ENCODE measurements around the gene SERPINA9. TPM values are rescaled to one million over a fixed set of nuclear protein-coding genes. Genes with fewer than 3 reads are reported as not detected.

Gene SERPINA9
- polyA plus RNA-seq, 2 of the 4 experiments (the other 2 are of a cell fraction) = not detected

GRCh38 chr14:94501588-94502516, 25.9 kb upstream of the SERPINA9 start:
- CTCF ChIA-PET = interaction anchor here (0.6 to 1.3 kb wide), 2 partner anchors 15 to 916 kb away, joined by 3 read pairs; no protein-coding TSS in a partner anchor
- no peak for ATAC-seq

More at GRCh38 chr14:94501588-94502516, 25.9 kb upstream of the SERPINA9 start:
- DNase-seq (ENCODE audit: low read depth in 1 of 2, low spot score in 1 of 2) (no peak), FAIRE-seq (no peak)
- Histone ChIP-seq H3K4me3 (no peak overlapping the region), H3K27ac (no peak overlapping the region), H3K4me2 (no peak overlapping the region), H3K4me1 (no peaks in the 10 kb centered on the region), H3K9me3 (no peaks in the 10 kb centered on the region; the same call in 2 of the 3 replicates)
- POLR2A ChIA-PET = no interaction called here
- WGBS (ENCODE audit: missing lambda C conversion rate) = 47% methylated on average over 14 of the region's 16 CpGs
- no peak for TF ChIP-seq FOSB (CRISPR knock-in tag; IDR thresholded peaks at IDR 0.05)
- no peak for TF ChIP-seq ELK1 (IDR thresholded peaks at IDR 0.05; ENCODE audit: low read depth, low read length)
- TF ChIP-seq TFCP2L1 (CRISPR knock-in tag; IDR thresholded peaks at IDR 0.05) = no peak
- TF ChIP-seq MAX (IDR thresholded peaks at IDR 0.05) = no peak
- TF ChIP-seq SREBF2 (IDR thresholded peaks at IDR 0.05) = no peak
- TF ChIP-seq MYC (IDR thresholded peaks at IDR 0.05; ENCODE audit: borderline replicate concordance, low read length) = no peak
- no peak for TF ChIP-seq E2F6 (IDR thresholded peaks at IDR 0.05; ENCODE audit: borderline replicate concordance, low read depth)
- no peak for TF ChIP-seq JUNB (IDR thresholded peaks at IDR 0.05)
- no peak for TF ChIP-seq REST (IDR thresholded peaks at IDR 0.05)
- TF ChIP-seq BHLHE40 (IDR thresholded peaks at IDR 0.05; ENCODE audit: low read depth, low read length) = no peak
- no peak for TF ChIP-seq MAFK (IDR thresholded peaks at IDR 0.05; ENCODE audit: partially characterized antibody)
- no peak for TF ChIP-seq HOXB13 (CRISPR knock-in tag; IDR thresholded peaks at IDR 0.05; ENCODE audit: low read depth)
- no peak for TF ChIP-seq MAZ (IDR thresholded peaks at IDR 0.05; ENCODE audit: borderline replicate concordance, low read depth, low read length)
- TF ChIP-seq CHD4 (IDR thresholded peaks at IDR 0.05; ENCODE audit: borderline replicate concordance) = no peak
- TF ChIP-seq HOXA7 (CRISPR knock-in tag; IDR thresholded peaks at IDR 0.05) = no peak
- TF ChIP-seq TP53 (CRISPR knock-in tag; IDR thresholded peaks at IDR 0.05) = no peak
- no peak for TF ChIP-seq POLR2A (IDR thresholded peaks at IDR 0.05; ENCODE audit: low read length)
- no peak for TF ChIP-seq FOXS1 (CRISPR knock-in tag; IDR thresholded peaks at IDR 0.05)
- TF ChIP-seq PBX3 (IDR thresholded peaks at IDR 0.05) = no peak
- no peak for TF ChIP-seq HDAC2 (IDR thresholded peaks at IDR 0.05)

All from A549 (cell line).